MG63 (cell line): ENCODE data around the gene MMP1. TPM values are rescaled to one million over a fixed set of nuclear protein-coding genes. Genes with fewer than 3 reads are reported as not detected.
"Not testable (repeated sequence)": the region's sequence is repeated elsewhere in the genome, so short reads cannot be mapped to it uniquely, and the experiment has no call there.

Source experiments
- DNase-seq: peaks from one replicate; pipeline ENCODE4 v3.0.0-alpha.2; 2020
- H3K27me3 ChIP-seq: fragments of 250-450 bp; sonication (Bioruptor Pico); 2 replicates; pipeline ENCODE4 v1.5.1; 2020; ENCODE audit warnings: mild to moderate bottlenecking, moderate library complexity
- H3K36me3 ChIP-seq: fragments of 250-450 bp; sonication (Bioruptor Pico); 2 replicates; pipeline ENCODE4 v1.5.1; 2020; ENCODE audit warnings: mild to moderate bottlenecking, moderate library complexity
- H3K4me3 ChIP-seq: fragments of 250-450 bp; sonication (Bioruptor Pico); 2 replicates; pipeline ENCODE4 v1.5.1; 2020; ENCODE audit warnings: mild to moderate bottlenecking, moderate library complexity
- H3K9me3 ChIP-seq: fragments of 250-450 bp; sonication (Bioruptor Pico); 2 replicates; pipeline ENCODE4 v1.5.1; 2020; ENCODE audit warnings: mild to moderate bottlenecking, moderate library complexity
- total RNA-seq: library from RNA; depleted of rRNA; stranded (reverse); fragments of >200 nt; shearing (Covaris generic); gene quantifications from 2 replicates; pipeline ENCODE4 v1.2.3, GENCODE V29; 2014; ENCODE audit warnings: low replicate concordance; rRNA removed

The MMP1 gene
- total RNA-seq, 1 experiment from 2014 or later = not detected

GRCh38 chr11:102746746-102747578, 51.0 kb downstream of the MMP1 start:
- not testable (repeated sequence) for DNase-seq, H3K9me3 ChIP-seq, H3K4me3 ChIP-seq, H3K36me3 ChIP-seq
- peaks cover 19% of the 10 kb centered on the region; the same call in 1 of the 2 replicates for H3K27me3 ChIP-seq

Other genes with a start within 250 kb of the MMP1 start
- not detected in 2 replicates for gene MMP20, start 172.8 kb downstream of the MMP1 start, total RNA-seq
- gene MMP27, start 92.4 kb downstream of the MMP1 start, total RNA-seq = not detected in 2 replicates
- gene MMP8, start 73.2 kb downstream of the MMP1 start, total RNA-seq = not detected in 2 replicates
- 0.10 and 3.0 TPM in 2 replicates for gene MMP10, start 17.5 kb downstream of the MMP1 start, total RNA-seq
- gene MMP3, start 45.4 kb upstream of the MMP1 start, total RNA-seq = 6.5 and 17.8 TPM in 2 replicates
- gene MMP12, start 76.8 kb upstream of the MMP1 start, total RNA-seq = 0.12 TPM in 1 of 2 replicates, not detected in the other
- gene MMP13, start 157.6 kb upstream of the MMP1 start, total RNA-seq = not detected in 2 replicates